Glomerular visceral epithelial cell (primary cell): ENCODE data around the gene ZNF483.
"Not testable (repeated sequence)": the region's sequence is repeated elsewhere in the genome, so short reads cannot be mapped to it uniquely, and the experiment has no call there.

Source experiments
- DNase-seq: peaks from one replicate; pipeline ENCODE4 v3.0.0-alpha.2; 2016; ENCODE audit errors: extremely low spot score

Gene ZNF483

GRCh38 chr9:111542497-111543254, 17.7 kb downstream of the ZNF483 start:
- no peak for DNase-seq

- no peak for DNase-seq
Observed at GRCh38 chr9:111548623-111549022, 23.6 kb downstream of the ZNF483 start.

- DNase-seq, result not testable (repeated sequence)
Observed at GRCh38 chr9:111555425-111555824, 30.4 kb downstream of the ZNF483 start.

- DNase-seq, result peak; percentile 74
Observed at GRCh38 chr9:111559000-111559610, 34.1 kb downstream of the ZNF483 start.

GRCh38 chr9:111561165-111561719, 36.3 kb downstream of the ZNF483 start:
- DNase-seq, result no peak

GRCh38 chr9:111566234-111566633, 41.3 kb downstream of the ZNF483 start:
- no peak for DNase-seq

GRCh38 chr9:111568127-111568526, 43.1 kb downstream of the ZNF483 start:
- not testable (repeated sequence) for DNase-seq

- no peak for DNase-seq
Observed at GRCh38 chr9:111572950-111573604, 48.1 kb downstream of the ZNF483 start.

GRCh38 chr9:111582888-111583287, 57.9 kb downstream of the ZNF483 start:
- peak; percentile 28 for DNase-seq

GRCh38 chr9:111586378-111586777, 61.4 kb downstream of the ZNF483 start:
- DNase-seq, result no peak

GRCh38 chr9:111588846-111589245, 63.9 kb downstream of the ZNF483 start:
- DNase-seq, result no peak

- DNase-seq, result peak; percentile 80
Observed at GRCh38 chr9:111597852-111598732, 73.1 kb downstream of the ZNF483 start.

- peak; percentile 26 for DNase-seq
Observed at GRCh38 chr9:111598733-111599091, 73.7 kb downstream of the ZNF483 start.

GRCh38 chr9:111599092-111599954, 74.3 kb downstream of the ZNF483 start, which contains the start of gene PTGR1:
Gene PTGR1, minus strand, starts transcription at chr9:111599647. Its CDS starts 2,225 bp downstream, at chr9:111597422.
- peak; percentile 85 for DNase-seq

- DNase-seq, result no peak
Observed at GRCh38 chr9:111599955-111600343, 75.0 kb downstream of the ZNF483 start.

GRCh38 chr9:111601237-111602018, 76.4 kb downstream of the ZNF483 start:
- DNase-seq, result no peak

- DNase-seq, result no peak
Observed at GRCh38 chr9:111603041-111603440, 78.1 kb downstream of the ZNF483 start.

GRCh38 chr9:111604054-111604615, 79.2 kb downstream of the ZNF483 start:
- DNase-seq, result no peak

- DNase-seq, result no peak
Observed at GRCh38 chr9:111605041-111605559, 80.1 kb downstream of the ZNF483 start.
